ENCODE data around the gene OPRM1. TPM values are rescaled to one million over a fixed set of nuclear protein-coding genes. Genes with fewer than 3 reads are reported as not detected.
"Not testable (repeated sequence)": the region's sequence is repeated elsewhere in the genome, so short reads cannot be mapped to it uniquely, and the experiment has no call there.

The OPRM1 gene
- total RNA-seq, 4 donors from 2014 or later = not detected

DNA sequence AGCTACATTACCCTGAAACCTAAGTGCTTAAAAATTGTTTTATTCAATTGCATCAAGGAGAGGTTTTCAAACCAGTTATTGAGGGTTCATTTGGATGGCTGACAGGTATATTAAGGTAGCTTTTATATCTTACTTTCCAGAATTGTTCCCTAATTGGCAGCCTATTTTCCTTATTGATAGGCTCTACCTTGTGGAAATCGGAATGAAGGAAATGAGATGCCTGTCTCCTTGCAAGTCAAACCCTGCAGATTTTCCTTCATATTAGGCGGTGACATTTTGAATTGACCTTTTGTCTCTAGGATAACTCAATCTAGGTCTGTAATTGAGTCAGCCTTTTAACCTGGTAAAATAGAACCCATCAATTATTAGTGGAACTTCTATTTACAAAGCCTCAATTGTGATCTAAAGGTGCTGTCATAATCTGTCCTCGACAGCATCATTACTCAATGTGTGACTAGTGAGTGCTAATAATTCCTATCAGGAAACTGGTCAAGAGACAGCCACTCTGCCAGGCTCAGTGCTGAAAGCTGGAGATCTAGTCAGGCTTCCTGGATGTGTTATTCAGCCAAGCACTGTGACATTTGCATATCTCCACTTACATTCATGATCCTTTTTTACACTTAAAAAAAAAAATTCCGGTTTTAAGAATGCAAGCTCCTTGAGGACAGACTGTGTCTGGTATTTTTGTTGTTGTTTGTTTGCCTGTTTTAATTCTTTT, 20.1 kb downstream of the OPRM1 start:
- no peak for DNase-seq (ENCODE audit: low spot score in 2 of 2)
- Histone ChIP-seq H3K27ac (no peak overlapping the region), H3K4me1 (no peaks in the 10 kb centered on the region), H3K9me3 (peaks cover 3% of the 10 kb centered on the region), H3K27me3 (no peaks in the 10 kb centered on the region), H3K36me3 (no peaks in the 10 kb centered on the region), H3K4me3 (no peak overlapping the region)
- no peak for TF ChIP-seq POLR2AphosphoS5 (IDR thresholded peaks at IDR 0.05)
- WGBS = 87% methylated on average over 4 of the region's 4 CpGs

DNA sequence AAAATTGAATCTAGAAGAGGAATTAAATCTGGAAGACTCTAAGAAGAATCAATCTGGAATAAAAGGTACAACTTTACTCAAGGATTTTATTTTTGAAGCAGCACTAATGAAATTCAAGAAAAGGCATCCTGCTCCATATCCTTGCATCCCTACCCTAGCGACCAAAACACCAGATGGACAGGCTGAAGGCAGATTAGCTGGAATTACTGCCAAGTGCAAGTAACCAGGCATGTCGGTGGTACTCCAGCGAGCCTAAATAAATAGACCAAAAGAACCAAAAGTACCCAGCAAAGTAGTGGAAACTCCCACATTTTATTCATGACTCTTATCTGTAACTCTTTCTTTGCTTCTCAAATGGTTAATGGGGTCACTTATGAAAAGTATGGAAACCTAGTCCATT, 21.0 kb downstream of the OPRM1 start:
- H3K27ac ChIP-seq = no peak overlapping the region
- WGBS = 81% methylated on average over 3 of the region's 3 CpGs
- no peaks in the 10 kb centered on the region for H3K27me3 ChIP-seq
- TF ChIP-seq POLR2A (IDR thresholded peaks at IDR 0.05) = no peak
- TF ChIP-seq, protein P1, sequence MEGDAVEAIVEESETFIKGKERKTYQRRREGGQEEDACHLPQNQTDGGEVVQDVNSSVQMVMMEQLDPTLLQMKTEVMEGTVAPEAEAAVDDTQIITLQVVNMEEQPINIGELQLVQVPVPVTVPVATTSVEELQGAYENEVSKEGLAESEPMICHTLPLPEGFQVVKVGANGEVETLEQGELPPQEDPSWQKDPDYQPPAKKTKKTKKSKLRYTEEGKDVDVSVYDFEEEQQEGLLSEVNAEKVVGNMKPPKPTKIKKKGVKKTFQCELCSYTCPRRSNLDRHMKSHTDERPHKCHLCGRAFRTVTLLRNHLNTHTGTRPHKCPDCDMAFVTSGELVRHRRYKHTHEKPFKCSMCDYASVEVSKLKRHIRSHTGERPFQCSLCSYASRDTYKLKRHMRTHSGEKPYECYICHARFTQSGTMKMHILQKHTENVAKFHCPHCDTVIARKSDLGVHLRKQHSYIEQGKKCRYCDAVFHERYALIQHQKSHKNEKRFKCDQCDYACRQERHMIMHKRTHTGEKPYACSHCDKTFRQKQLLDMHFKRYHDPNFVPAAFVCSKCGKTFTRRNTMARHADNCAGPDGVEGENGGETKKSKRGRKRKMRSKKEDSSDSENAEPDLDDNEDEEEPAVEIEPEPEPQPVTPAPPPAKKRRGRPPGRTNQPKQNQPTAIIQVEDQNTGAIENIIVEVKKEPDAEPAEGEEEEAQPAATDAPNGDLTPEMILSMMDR (IDR thresholded peaks at IDR 0.05) = no peak
- TF ChIP-seq EP300 (IDR thresholded peaks at IDR 0.05) = no peak
- no peak for TF ChIP-seq POLR2AphosphoS5 (IDR thresholded peaks at IDR 0.05)
- H3K4me3 ChIP-seq = no peak overlapping the region
- H3K9me3 ChIP-seq = peaks cover 5% of the 10 kb centered on the region
- DNase-seq (ENCODE audit: low spot score in 2 of 2) = no peak
- H3K4me1 ChIP-seq = no peaks in the 10 kb centered on the region
- no peaks in the 10 kb centered on the region for H3K36me3 ChIP-seq

- 91% methylated on average over 2 of the region's 2 CpGs for WGBS
- Histone ChIP-seq H3K27me3 (no peaks in the 10 kb centered on the region), H3K9me3 (no peaks in the 10 kb centered on the region), H3K4me3 (no peak overlapping the region), H3K4me1 (no peaks in the 10 kb centered on the region), H3K27ac (no peak overlapping the region), H3K36me3 (no peaks in the 10 kb centered on the region)
- TF ChIP-seq POLR2AphosphoS5 (IDR thresholded peaks at IDR 0.05) (no peak), POLR2A (IDR thresholded peaks at IDR 0.05) (no peak), EP300 (IDR thresholded peaks at IDR 0.05) (no peak)
- TF ChIP-seq, protein P1 (IDR thresholded peaks at IDR 0.05) = no peak
- no peak for DNase-seq (ENCODE audit: low spot score in 2 of 2)
These were observed 31.0 kb downstream of the OPRM1 start for GRCh38 chr6:154070041-154070440.

GRCh38 chr6:154070657-154071056, 31.6 kb downstream of the OPRM1 start:
- 74% methylated on average over 1 of the region's 1 CpG for WGBS
- no peak overlapping the region for H3K4me3 ChIP-seq
- H3K4me1 ChIP-seq = no peaks in the 10 kb centered on the region
- no peak for DNase-seq (ENCODE audit: low spot score in 2 of 2)
- H3K36me3 ChIP-seq = no peaks in the 10 kb centered on the region
- no peaks in the 10 kb centered on the region for H3K27me3 ChIP-seq
- H3K9me3 ChIP-seq = no peaks in the 10 kb centered on the region
- H3K27ac ChIP-seq = no peak overlapping the region
- TF ChIP-seq POLR2AphosphoS5 (IDR thresholded peaks at IDR 0.05) (no peak), POLR2A (IDR thresholded peaks at IDR 0.05) (no peak), EP300 (IDR thresholded peaks at IDR 0.05) (no peak)
- TF ChIP-seq, protein P1 (IDR thresholded peaks at IDR 0.05) = no peak

DNA sequence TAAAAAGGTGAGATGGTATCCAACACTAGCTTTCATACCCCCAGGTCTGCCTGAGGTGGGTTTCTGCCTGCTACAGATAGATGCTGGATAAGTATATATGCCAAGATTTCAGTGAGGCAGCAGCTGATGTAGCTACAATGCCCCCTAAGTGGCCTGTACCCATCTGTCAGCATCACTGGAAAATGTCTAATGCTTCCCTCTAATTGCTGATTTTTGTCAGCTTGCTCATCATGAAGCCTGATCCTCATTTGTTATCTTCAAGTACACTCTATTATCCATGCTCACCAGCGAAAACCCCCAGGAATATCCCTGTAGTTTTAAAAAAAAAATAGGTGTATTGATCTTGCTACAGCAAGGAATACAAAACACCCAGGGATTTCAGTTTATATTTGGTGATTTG, 32.2 kb downstream of the OPRM1 start:
- Histone ChIP-seq H3K4me3 (no peak overlapping the region), H3K9me3 (no peaks in the 10 kb centered on the region), H3K27me3 (no peaks in the 10 kb centered on the region), H3K4me1 (no peaks in the 10 kb centered on the region), H3K27ac (no peak overlapping the region), H3K36me3 (no peaks in the 10 kb centered on the region)
- TF ChIP-seq, protein P1 (IDR thresholded peaks at IDR 0.05) = no peak
- TF ChIP-seq EP300 (IDR thresholded peaks at IDR 0.05) (no peak), POLR2AphosphoS5 (IDR thresholded peaks at IDR 0.05) (no peak), POLR2A (IDR thresholded peaks at IDR 0.05) (no peak)
- no peak for DNase-seq (ENCODE audit: low spot score in 2 of 2)
- 55% methylated on average over 1 of the region's 1 CpG for WGBS

GRCh38 chr6:154071711-154072110, 32.7 kb downstream of the OPRM1 start:
- no peaks in the 10 kb centered on the region for H3K4me1 ChIP-seq
- no peak for DNase-seq (ENCODE audit: low spot score in 2 of 2)
- TF ChIP-seq POLR2AphosphoS5 (IDR thresholded peaks at IDR 0.05) = no peak
- TF ChIP-seq POLR2A (IDR thresholded peaks at IDR 0.05) = no peak
- no peak for TF ChIP-seq EP300 (IDR thresholded peaks at IDR 0.05)
- TF ChIP-seq, protein P1 (IDR thresholded peaks at IDR 0.05) = no peak
- H3K36me3 ChIP-seq = no peaks in the 10 kb centered on the region
- H3K27ac ChIP-seq = no peak overlapping the region
- H3K4me3 ChIP-seq = no peak overlapping the region
- 91% methylated on average over 1 of the region's 1 CpG for WGBS
- H3K27me3 ChIP-seq = no peaks in the 10 kb centered on the region
- H3K9me3 ChIP-seq = no peaks in the 10 kb centered on the region

DNA sequence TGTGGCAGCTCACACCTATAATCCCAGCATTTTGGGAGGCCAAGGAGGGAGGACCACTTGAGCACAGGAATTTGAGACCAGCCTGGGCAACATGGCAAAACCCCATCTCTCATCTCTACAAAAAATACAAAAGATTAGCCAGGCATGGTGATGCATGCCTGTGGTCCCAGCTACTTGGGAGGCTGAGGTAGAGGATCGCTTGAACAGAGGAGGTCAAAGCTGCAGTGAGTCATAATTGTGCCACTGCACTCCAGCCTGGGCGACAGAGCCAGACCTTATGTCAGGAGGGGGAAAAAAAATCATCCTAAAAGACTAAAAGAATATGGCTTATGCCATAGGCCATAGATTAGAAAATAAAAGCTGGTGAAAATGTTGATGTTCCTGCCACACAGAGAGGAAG, 39.6 kb downstream of the OPRM1 start:
- not testable (repeated sequence) for H3K27me3 ChIP-seq; H3K4me3 ChIP-seq; H3K36me3 ChIP-seq; H3K27ac ChIP-seq; H3K4me1 ChIP-seq; DNase-seq (ENCODE audit: low spot score in 2 of 2); H3K9me3 ChIP-seq
- 89% methylated on average over 2 of the region's 2 CpGs for WGBS
